A549 (cell line): ENCODE data around the gene STAMBP. TPM values are rescaled to one million over a fixed set of nuclear protein-coding genes. Genes with fewer than 3 reads are reported as not detected.

Source experiments
- ATAC-seq, 2 experiments: fragments of 200-7000 bp in 1 of 2; fragments of >200 bp in 1 of 2; cut with Nextera tagmentation in 1 of 2; cut with Tn5 transposase in 1 of 2; 3 replicates each; pipeline versions ENCODE4 v1.8.0 to v1.9.1; 2018 to 2020; ENCODE audit warnings: mild to moderate bottlenecking in 1 of 2, moderate library complexity in 1 of 2
- CTCF ChIA-PET: fragments of 300-600 bp; sonication (Branson Sonifier 250); formaldehyde crosslinking; extraction: SDS; loops from one replicate; lab custom pipeline; 2021; ENCODE audit warnings: antibody characterized with exemption, inconsistent platforms; lab: Yijun Ruan, JAX
- POLR2A ChIA-PET: fragments of 350-600 bp; formaldehyde crosslinking; extraction: SDS; loops from one replicate; lab custom pipeline; 2021; ENCODE audit warnings: antibody characterized with exemption, inconsistent platforms; lab: Yijun Ruan, JAX
- DNase-seq, 2 experiments: peaks; one replicate each; pipeline versions ENCODE4 v3.0.0 to v3.0.0-alpha.2; 2011 to 2016; ENCODE audit warnings: low read depth in 1 of 2, low spot score in 1 of 2
- FAIRE-seq: peaks from 2 replicates; lab custom pipeline; 2011; peaks lifted over from hg19 to GRCh38; lab: Jason Lieb, UNC
- H3K27ac ChIP-seq, 2 experiments: fragments of >200 bp; sonication (Bioruptor Twin); formaldehyde crosslinking; 3 replicates each; pipeline ENCODE4 v1.5.1; 2016 to 2017
- H3K4me1 ChIP-seq: fragments of >200 bp; sonication (Bioruptor Twin); formaldehyde crosslinking; 3 replicates; pipeline ENCODE4 v1.6.1; 2016
- H3K4me2 ChIP-seq: fragments of >200 bp; sonication (Bioruptor Twin); formaldehyde crosslinking; 3 replicates; pipeline ENCODE4 v1.6.1; 2016
- H3K4me3 ChIP-seq: fragments of >200 bp; sonication (Bioruptor Twin); formaldehyde crosslinking; 3 replicates; pipeline ENCODE4 v1.5.1; 2016
- H3K9me3 ChIP-seq: fragments of >200 bp; sonication (Bioruptor Twin); formaldehyde crosslinking; 3 replicates; pipeline ENCODE4 v1.6.1; 2016
- BHLHE40 ChIP-seq: IDR thresholded peaks from 2 replicates; pipeline ENCODE4 v1.6.1; 2012; ENCODE audit warnings: low read depth, low read length, inconsistent platforms
- CBX8 ChIP-seq: fragments of 200-600 bp; sonication (generic); IDR thresholded peaks from 2 replicates; pipeline ENCODE4 v1.6.1; 2016
- CEBPB ChIP-seq, 2 experiments: fragments of >200 bp in 1 of 2; sonication (Bioruptor Twin) in 1 of 2; formaldehyde crosslinking in 1 of 2; IDR thresholded peaks; 2 replicates each; pipeline ENCODE4 v1.6.1; 2012 to 2016
- CHD2 ChIP-seq: fragments of 150-350 bp; IDR thresholded peaks from 2 replicates; pipeline ENCODE4 v1.6.1; 2014; ENCODE audit warnings: low read length; ENCODE audit not compliant: partially characterized antibody
- CHD4 ChIP-seq: fragments of 200-600 bp; sonication (generic); IDR thresholded peaks from 2 replicates; pipeline ENCODE4 v1.6.1; 2016; ENCODE audit warnings: antibody characterized with exemption, mild to moderate bottlenecking, borderline replicate concordance
- EHF ChIP-seq: fragments of 250-450 bp; sonication (Bioruptor Pico); IDR thresholded peaks from 2 replicates; pipeline ENCODE4 v1.5.0; 2020; ENCODE audit warnings: mild to moderate bottlenecking
- ELK1 ChIP-seq: fragments of 150-350 bp; IDR thresholded peaks from 2 replicates; pipeline ENCODE4 v1.6.1; 2014; ENCODE audit warnings: low read depth, mild to moderate bottlenecking, low read length
- ESRRA ChIP-seq: fragments of 150-350 bp; IDR thresholded peaks from 2 replicates; pipeline ENCODE4 v1.6.1; 2014; ENCODE audit warnings: mild to moderate bottlenecking, low read length, borderline replicate concordance
- FOSB ChIP-seq: fragments of 250-450 bp; sonication (Bioruptor Pico); IDR thresholded peaks from 2 replicates; pipeline ENCODE4 v1.5.0; 2020; ENCODE audit warnings: mild to moderate bottlenecking, moderate library complexity
- FOXS1 ChIP-seq: fragments of 250-450 bp; sonication (Bioruptor Pico); IDR thresholded peaks from 2 replicates; pipeline ENCODE4 v1.5.0; 2020; ENCODE audit warnings: mild to moderate bottlenecking, moderate library complexity
- GATA3 ChIP-seq: IDR thresholded peaks from 2 replicates; pipeline ENCODE4 v1.6.1; 2012; ENCODE audit warnings: borderline replicate concordance
- HEYL ChIP-seq: fragments of 250-450 bp; sonication (Bioruptor Pico); IDR thresholded peaks from 2 replicates; pipeline ENCODE4 v1.8.0; 2021; ENCODE audit warnings: mild to moderate bottlenecking, moderate library complexity
- HOXA7 ChIP-seq: fragments of 250-450 bp; sonication (Bioruptor Pico); IDR thresholded peaks from 2 replicates; pipeline ENCODE4 v1.5.0; 2020; ENCODE audit warnings: mild to moderate bottlenecking, moderate library complexity
- HOXB13 ChIP-seq: fragments of 250-450 bp; sonication (Bioruptor Pico); IDR thresholded peaks from 2 replicates; pipeline ENCODE4 v1.5.0; 2020; ENCODE audit warnings: low read depth, mild to moderate bottlenecking, moderate library complexity
- MAX ChIP-seq: IDR thresholded peaks from 2 replicates; pipeline ENCODE4 v1.6.1; 2012
- MAZ ChIP-seq: fragments of 150-350 bp; IDR thresholded peaks from 2 replicates; pipeline ENCODE4 v1.6.1; 2014; ENCODE audit warnings: antibody characterized with exemption, low read depth, low read length, borderline replicate concordance
- NPAS2 ChIP-seq: fragments of 250-450 bp; sonication (Bioruptor Pico); IDR thresholded peaks from 2 replicates; pipeline ENCODE4 v1.8.0; 2022; ENCODE audit warnings: mild to moderate bottlenecking, moderate library complexity, borderline replicate concordance
- POLR2A ChIP-seq: IDR thresholded peaks from 2 replicates; pipeline ENCODE4 v1.6.1; 2012; ENCODE audit warnings: mild to moderate bottlenecking, low read length
- POLR2AphosphoS2 ChIP-seq: conservative IDR thresholded peaks from 2 replicates; pipeline ENCODE4 v1.6.1; 2012; ENCODE audit warnings: low read length, improper control_type of control experiment, inconsistent platforms
- RAD21 ChIP-seq, 2 experiments: fragments of >200 bp in 1 of 2; sonication (Bioruptor Twin) in 1 of 2; formaldehyde crosslinking in 1 of 2; IDR thresholded peaks in 1 of 2; conservative IDR thresholded peaks in 1 of 2; 2 replicates in 1 of 2; 3 replicates in 1 of 2; pipeline ENCODE4 v1.6.1; 2012 to 2018; ENCODE audit warnings: inconsistent platforms in 1 of 2
- RFX5 ChIP-seq: fragments of 450-650 bp; IDR thresholded peaks from 2 replicates; pipeline ENCODE4 v1.7.1; 2014; ENCODE audit warnings: antibody characterized with exemption, mild to moderate bottlenecking, moderate library complexity
- SREBF2 ChIP-seq: fragments of 450-650 bp; IDR thresholded peaks from 2 replicates; pipeline ENCODE4 v1.6.1; 2014; ENCODE audit warnings: mild to moderate bottlenecking, moderate library complexity
- TFCP2L1 ChIP-seq: fragments of 250-450 bp; sonication (Bioruptor Pico); IDR thresholded peaks from 2 replicates; pipeline ENCODE4 v1.5.0; 2021; ENCODE audit warnings: mild to moderate bottlenecking
- ZFP36 ChIP-seq: fragments of 450-650 bp; IDR thresholded peaks from 2 replicates; pipeline ENCODE4 v1.6.1; 2014; ENCODE audit warnings: borderline replicate concordance; ENCODE audit not compliant: partially characterized antibody
- ZSCAN20 ChIP-seq: fragments of 250-450 bp; sonication (Bioruptor Pico); IDR thresholded peaks from 2 replicates; pipeline ENCODE4 v1.8.0; 2022; ENCODE audit warnings: mild to moderate bottlenecking, moderate library complexity
- WGBS: methylation state at CpG from one replicate; pipeline ENCODE4 v1.1.6; 2017; ENCODE audit errors: missing lambda C conversion rate; 5-methylcytosine and 5-hydroxymethylcytosine counted together
- polyA plus RNA-seq, 4 experiments: library from polyadenylated mRNA; depleted of rRNA in 3 of 4; stranded (reverse); fragments of >200 nt; fragmentation: RNase III in 1 of 4; extraction: RNeasy Plus Mini Kit Qiagen cat#74134 plus additional on column Dnase treatment in 1 of 4; gene quantifications; 2 replicates in 3 of 4; 3 replicates in 1 of 4; pipeline ENCODE4 v1.2.3, GENCODE V29; 2011 to 2017
- TF ChIP-seq, protein P1 (sequence below): fragments of 200-600 bp; sonication (generic); IDR thresholded peaks from 2 replicates; pipeline ENCODE4 v1.6.1; 2016; ENCODE audit warnings: antibody characterized with exemption, mild to moderate bottlenecking, moderate library complexity

Gene STAMBP
- polyA plus RNA-seq, 2 of the 4 experiments (the other 2 are of a cell fraction), result 44.4 to 96.3 TPM

GRCh38 chr2:73838889-73839534, 10.3 kb downstream of the STAMBP start:
- Histone ChIP-seq H3K27ac (no peak overlapping the region), H3K9me3 (no peaks in the 10 kb centered on the region), H3K4me1 (peaks cover 15% of the 10 kb centered on the region), H3K4me3 (no peak overlapping the region), H3K4me2 (no peak overlapping the region)
- ChIA-PET CTCF (interaction anchor here (0.5 to 8.8 kb wide), 7 partner anchors 11 to 312 kb away, joined by 3 to 38 read pairs (median 4); partner anchors contain the start of genes BOLA3 and STAMBP), POLR2A (interaction anchor here (1.3 to 1.4 kb wide), 2 partner anchors 11 to 340 kb away, joined by 4 to 10 read pairs; partner anchors contain the start of genes MOB1A and STAMBP)
- 89% methylated on average over 2 of the region's 2 CpGs for WGBS
- DNase-seq (no peak), FAIRE-seq (no peak), ATAC-seq (no peak)
- TF ChIP-seq HOXA7 (CRISPR knock-in tag) (no peak), CEBPB (IDR thresholded peaks at IDR 0.05) (no peak), HOXB13 (CRISPR knock-in tag) (no peak), POLR2AphosphoS2 (no peak), MAX (no peak), BHLHE40 (no peak), SREBF2 (no peak), RFX5 (no peak), CHD4 (no peak)
- TF ChIP-seq, protein P1, sequence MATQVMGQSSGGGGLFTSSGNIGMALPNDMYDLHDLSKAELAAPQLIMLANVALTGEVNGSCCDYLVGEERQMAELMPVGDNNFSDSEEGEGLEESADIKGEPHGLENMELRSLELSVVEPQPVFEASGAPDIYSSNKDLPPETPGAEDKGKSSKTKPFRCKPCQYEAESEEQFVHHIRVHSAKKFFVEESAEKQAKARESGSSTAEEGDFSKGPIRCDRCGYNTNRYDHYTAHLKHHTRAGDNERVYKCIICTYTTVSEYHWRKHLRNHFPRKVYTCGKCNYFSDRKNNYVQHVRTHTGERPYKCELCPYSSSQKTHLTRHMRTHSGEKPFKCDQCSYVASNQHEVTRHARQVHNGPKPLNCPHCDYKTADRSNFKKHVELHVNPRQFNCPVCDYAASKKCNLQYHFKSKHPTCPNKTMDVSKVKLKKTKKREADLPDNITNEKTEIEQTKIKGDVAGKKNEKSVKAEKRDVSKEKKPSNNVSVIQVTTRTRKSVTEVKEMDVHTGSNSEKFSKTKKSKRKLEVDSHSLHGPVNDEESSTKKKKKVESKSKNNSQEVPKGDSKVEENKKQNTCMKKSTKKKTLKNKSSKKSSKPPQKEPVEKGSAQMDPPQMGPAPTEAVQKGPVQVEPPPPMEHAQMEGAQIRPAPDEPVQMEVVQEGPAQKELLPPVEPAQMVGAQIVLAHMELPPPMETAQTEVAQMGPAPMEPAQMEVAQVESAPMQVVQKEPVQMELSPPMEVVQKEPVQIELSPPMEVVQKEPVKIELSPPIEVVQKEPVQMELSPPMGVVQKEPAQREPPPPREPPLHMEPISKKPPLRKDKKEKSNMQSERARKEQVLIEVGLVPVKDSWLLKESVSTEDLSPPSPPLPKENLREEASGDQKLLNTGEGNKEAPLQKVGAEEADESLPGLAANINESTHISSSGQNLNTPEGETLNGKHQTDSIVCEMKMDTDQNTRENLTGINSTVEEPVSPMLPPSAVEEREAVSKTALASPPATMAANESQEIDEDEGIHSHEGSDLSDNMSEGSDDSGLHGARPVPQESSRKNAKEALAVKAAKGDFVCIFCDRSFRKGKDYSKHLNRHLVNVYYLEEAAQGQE, result no peak

DNA sequence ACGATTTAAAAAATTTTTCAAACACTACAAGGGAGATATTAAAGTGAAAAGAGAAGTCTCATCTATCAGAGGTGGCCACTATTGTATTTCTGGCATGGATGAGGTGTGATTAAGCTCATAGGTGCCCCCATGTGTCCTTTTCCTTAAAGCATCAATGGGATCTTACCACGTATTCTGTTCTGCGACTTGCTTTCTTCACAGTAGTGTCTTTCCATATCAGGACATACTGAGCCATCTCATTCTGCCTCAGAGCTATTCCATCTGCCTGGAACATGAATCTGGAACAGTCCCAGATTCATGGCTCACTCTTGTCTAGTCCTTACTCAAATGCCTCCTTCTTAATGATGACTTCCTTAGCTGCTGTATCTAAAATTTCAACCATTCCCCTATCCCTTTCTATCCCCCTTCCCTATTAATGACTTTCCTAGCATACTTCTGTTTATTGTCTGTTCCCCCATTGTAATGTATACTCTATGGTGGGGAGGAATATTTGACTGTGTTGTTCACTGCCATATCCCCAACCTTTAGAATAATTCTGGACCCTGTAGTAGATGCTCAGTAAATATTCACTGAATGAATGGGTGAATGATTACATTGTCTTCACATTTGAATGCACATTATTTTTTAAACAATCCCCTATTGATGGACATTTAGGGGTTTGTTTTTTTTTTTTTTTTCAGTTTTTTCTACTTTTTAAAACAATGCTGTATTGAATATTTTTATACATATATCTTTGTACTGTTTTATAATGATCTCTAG, 11.1 kb downstream of the STAMBP start:
- TF ChIP-seq RAD21 (conservative IDR thresholded peaks at IDR 0.05 in 1 of 2, IDR thresholded peaks at IDR 0.05 in 1 of 2) (peak in 1 of 2 experiments; percentile 16; a peak in 1 of 5 replicates), HEYL (CRISPR knock-in tag) (no peak), MAZ (no peak), FOSB (CRISPR knock-in tag) (no peak)
- no peak overlapping the region for H3K4me2 ChIP-seq

GRCh38 chr2:73841912-73842738, 13.4 kb downstream of the STAMBP start:
- DNase-seq (peak in 1 of 2 experiments; percentile 24), ATAC-seq (peak in 1 of 2 experiments; percentile 60; a peak in 3 of 6 replicates), FAIRE-seq (no peak)
- Histone ChIP-seq H3K4me1 (peaks cover 15% of the 10 kb centered on the region), H3K27ac (no peak overlapping the region), H3K9me3 (no peaks in the 10 kb centered on the region), H3K4me3 (no peak overlapping the region), H3K4me2 (peak overlapping the region; percentile 32)
- WGBS, result 62% methylated on average over 5 of the region's 5 CpGs
- ChIA-PET POLR2A (no interaction called here), CTCF (interaction anchor here (0.7 to 8.8 kb wide), 6 partner anchors 11 to 468 kb away, joined by 3 to 38 read pairs (median 4); no protein-coding TSS in a partner anchor)
- no peak for TF ChIP-seq ZSCAN20 (CRISPR knock-in tag)
- TF ChIP-seq NPAS2 (CRISPR knock-in tag), result no peak
- no peak for TF ChIP-seq ESRRA
- no peak for TF ChIP-seq SREBF2
- TF ChIP-seq FOXS1 (CRISPR knock-in tag), result no peak
- TF ChIP-seq POLR2AphosphoS2, result no peak
- no peak for TF ChIP-seq GATA3
- no peak for TF ChIP-seq TFCP2L1 (CRISPR knock-in tag)
- no peak for TF ChIP-seq BHLHE40
- TF ChIP-seq EHF (CRISPR knock-in tag), result no peak
- TF ChIP-seq CBX8, result no peak
- no peak for TF ChIP-seq CHD2
- TF ChIP-seq ZFP36, result no peak
- TF ChIP-seq ELK1, result no peak
- TF ChIP-seq HEYL (CRISPR knock-in tag), result no peak
- TF ChIP-seq POLR2A, result no peak; the same call in 1 of the 2 replicates

More for the DNA sequence above, 11.1 kb downstream of the STAMBP start:
- ATAC-seq (no peak), FAIRE-seq (no peak), DNase-seq (no peak)
- H3K27ac ChIP-seq, result no peak overlapping the region
- 70% methylated on average over 3 of the region's 3 CpGs for WGBS
- peaks cover 15% of the 10 kb centered on the region for H3K4me1 ChIP-seq
- H3K9me3 ChIP-seq, result no peaks in the 10 kb centered on the region
- H3K4me3 ChIP-seq, result no peak overlapping the region
- ChIA-PET POLR2A (interaction anchor here (1.3 to 1.4 kb wide), 2 partner anchors 11 to 339 kb away, joined by 4 to 10 read pairs; partner anchors contain the start of genes MOB1A and STAMBP), CTCF (interaction anchor here (1.1 to 8.8 kb wide), 3 partner anchors 12 to 16 kb away, joined by 5 to 38 read pairs (median 10); partner anchors contain the start of gene STAMBP)
